ENCODE measurements around the gene DNAH12. TPM values are rescaled to one million over a fixed set of nuclear protein-coding genes. Genes with fewer than 3 reads are reported as not detected.

The DNAH12 gene
- total RNA-seq, 1 donor from 2014 or later, result 0.23 TPM

DNA sequence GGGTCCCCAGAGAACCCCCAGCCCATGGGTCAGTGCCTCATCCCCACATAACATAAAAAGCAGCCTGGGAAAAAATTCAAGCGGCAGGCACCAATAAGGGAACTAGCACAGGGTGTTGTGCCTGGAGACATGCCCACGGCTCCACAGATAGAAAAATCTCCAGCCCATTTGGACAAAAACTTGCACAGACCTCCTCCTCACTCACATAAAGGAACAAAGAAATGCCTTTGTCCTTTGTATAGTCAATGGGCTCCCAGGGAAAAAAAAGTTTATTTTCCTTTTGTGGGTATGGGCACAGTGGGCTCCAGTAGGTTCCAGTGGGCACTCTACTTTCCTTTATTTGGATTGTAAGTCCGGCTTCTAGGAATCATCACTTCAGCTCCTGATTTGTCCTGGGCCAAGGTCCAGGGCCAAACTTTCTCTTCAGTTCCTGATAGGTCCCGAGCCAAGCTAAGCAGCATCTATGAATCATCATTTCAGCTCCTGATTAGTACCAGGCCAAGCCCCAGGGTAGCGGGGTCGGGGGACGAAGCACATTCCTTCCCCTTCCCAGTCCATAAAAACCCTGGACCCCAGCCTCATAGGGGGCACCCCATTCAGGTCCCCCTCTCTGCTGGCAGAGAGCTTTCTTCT, 1.6 kb upstream of the DNAH12 start:
- Histone ChIP-seq H3K9me3 (ENCODE audit: insufficient read depth, low read depth, low read length) (no peaks in the 10 kb centered on the region), H3K36me3 (ENCODE audit: insufficient read depth, low read length) (no peaks in the 10 kb centered on the region), H3K4me1 (ENCODE audit: insufficient read depth, low read length) (peaks cover 5% of the 10 kb centered on the region), H3K4me2 (ENCODE audit: low read length) (no peak overlapping the region), H3K79me2 (ENCODE audit: insufficient read depth, low read length) (no peaks in the 10 kb centered on the region), H3K27ac (ENCODE audit: low read depth, low read length) (no peak overlapping the region), H3K27me3 (ENCODE audit: insufficient read depth, low read length) (no peaks in the 10 kb centered on the region), H3K4me3 (ENCODE audit: insufficient read depth, low read depth, low read length) (no peak overlapping the region), H2AFZ (ENCODE audit: low read depth, low read length) (no peak overlapping the region), H4K20me1 (ENCODE audit: insufficient read depth, low read length) (no peaks in the 10 kb centered on the region), H3K9ac (ENCODE audit: low read length) (no peak overlapping the region)
- peak; percentile 38 for DNase-seq (ENCODE audit: low read depth)
- H3K4me1 Mint-ChIP-seq (ENCODE audit: low read depth, unreplicated experiment), result no peaks in the 10 kb centered on the region
- no peak for TF ChIP-seq EZH2 (IDR thresholded peaks at IDR 0.05; ENCODE audit: insufficient read depth, low read length)
- no peak for TF ChIP-seq CTCF (IDR thresholded peaks at IDR 0.05; ENCODE audit: insufficient read depth, low read depth, low read length)
- no peaks in the 10 kb centered on the region for H3K9me3 Mint-ChIP-seq (ENCODE audit: unreplicated experiment)
- peak overlapping the region; percentile 40 for H3K4me3 Mint-ChIP-seq (ENCODE audit: unreplicated experiment)
- no peaks in the 10 kb centered on the region for H3K27me3 Mint-ChIP-seq (ENCODE audit: low read depth, unreplicated experiment)
- no peaks in the 10 kb centered on the region for H3K36me3 Mint-ChIP-seq (ENCODE audit: low read depth, unreplicated experiment)
- FAIRE-seq, result no peak
- H3K27ac Mint-ChIP-seq (ENCODE audit: unreplicated experiment), result no peak overlapping the region

DNA sequence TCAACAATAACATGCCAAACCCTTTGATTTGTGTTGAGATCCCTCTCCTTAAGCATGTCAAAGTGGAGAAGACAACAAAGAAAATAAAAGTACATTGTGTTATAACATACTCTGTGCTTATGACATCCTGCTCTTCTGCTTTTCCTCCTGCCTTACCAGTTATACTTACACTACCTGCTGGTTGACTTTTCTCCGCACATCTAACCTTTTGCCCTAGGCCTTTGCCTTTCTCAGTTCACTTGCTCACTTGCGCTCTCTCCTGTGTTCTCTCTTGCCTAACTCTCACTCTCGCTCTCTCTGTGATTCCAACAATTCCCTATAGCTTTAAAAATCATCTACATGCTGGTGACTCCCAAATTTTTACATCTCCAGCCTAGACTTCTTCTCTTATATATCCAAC, 5.7 kb downstream of the DNAH12 start:
- H3K9me3 ChIP-seq (ENCODE audit: insufficient read depth, low read depth, low read length), result no peaks in the 10 kb centered on the region
- TF ChIP-seq CTCF (IDR thresholded peaks at IDR 0.05; ENCODE audit: insufficient read depth, low read depth, low read length) (no peak), EZH2 (IDR thresholded peaks at IDR 0.05; ENCODE audit: insufficient read depth, low read length) (no peak)
- no peaks in the 10 kb centered on the region for H3K36me3 ChIP-seq (ENCODE audit: insufficient read depth, low read length)
- no peaks in the 10 kb centered on the region for H4K20me1 ChIP-seq (ENCODE audit: insufficient read depth, low read length)
- H3K36me3 Mint-ChIP-seq (ENCODE audit: low read depth, unreplicated experiment), result no peaks in the 10 kb centered on the region
- no peaks in the 10 kb centered on the region for H3K27me3 Mint-ChIP-seq (ENCODE audit: low read depth, unreplicated experiment)
- H3K4me3 Mint-ChIP-seq (ENCODE audit: unreplicated experiment), result no peak overlapping the region
- no peaks in the 10 kb centered on the region for H3K4me1 Mint-ChIP-seq (ENCODE audit: low read depth, unreplicated experiment)
- no peaks in the 10 kb centered on the region for H3K4me1 ChIP-seq (ENCODE audit: insufficient read depth, low read length)
- FAIRE-seq, result no peak
- H3K9me3 Mint-ChIP-seq (ENCODE audit: unreplicated experiment), result no peaks in the 10 kb centered on the region
- H3K27ac ChIP-seq (ENCODE audit: low read depth, low read length), result no peak overlapping the region
- no peaks in the 10 kb centered on the region for H3K79me2 ChIP-seq (ENCODE audit: insufficient read depth, low read length)
- DNase-seq (ENCODE audit: low read depth), result no peak
- H3K4me3 ChIP-seq (ENCODE audit: insufficient read depth, low read depth, low read length), result no peak overlapping the region
- no peaks in the 10 kb centered on the region for H3K27me3 ChIP-seq (ENCODE audit: insufficient read depth, low read length)
- H2AFZ ChIP-seq (ENCODE audit: low read depth, low read length), result no peak overlapping the region
- H3K27ac Mint-ChIP-seq (ENCODE audit: unreplicated experiment), result no peak overlapping the region
- no peak overlapping the region for H3K4me2 ChIP-seq (ENCODE audit: low read length)
- no peak overlapping the region for H3K9ac ChIP-seq (ENCODE audit: low read length)

- Histone ChIP-seq H3K27ac (ENCODE audit: low read depth, low read length) (no peak overlapping the region), H2AFZ (ENCODE audit: low read depth, low read length) (no peak overlapping the region), H3K27me3 (ENCODE audit: insufficient read depth, low read length) (no peaks in the 10 kb centered on the region), H4K20me1 (ENCODE audit: insufficient read depth, low read length) (no peaks in the 10 kb centered on the region), H3K4me1 (ENCODE audit: insufficient read depth, low read length) (no peaks in the 10 kb centered on the region), H3K4me2 (ENCODE audit: low read length) (no peak overlapping the region), H3K4me3 (ENCODE audit: insufficient read depth, low read depth, low read length) (no peak overlapping the region), H3K36me3 (ENCODE audit: insufficient read depth, low read length) (no peaks in the 10 kb centered on the region), H3K9me3 (ENCODE audit: insufficient read depth, low read depth, low read length) (no peaks in the 10 kb centered on the region), H3K9ac (ENCODE audit: low read length) (no peak overlapping the region), H3K79me2 (ENCODE audit: insufficient read depth, low read length) (no peaks in the 10 kb centered on the region)
- FAIRE-seq (no peak), DNase-seq (ENCODE audit: low read depth) (no peak)
- TF ChIP-seq EZH2 (IDR thresholded peaks at IDR 0.05; ENCODE audit: insufficient read depth, low read length) (no peak), CTCF (IDR thresholded peaks at IDR 0.05; ENCODE audit: insufficient read depth, low read depth, low read length) (no peak)
- Mint-ChIP-seq H3K4me3 (ENCODE audit: unreplicated experiment) (no peak overlapping the region), H3K27me3 (ENCODE audit: low read depth, unreplicated experiment) (no peaks in the 10 kb centered on the region), H3K4me1 (ENCODE audit: low read depth, unreplicated experiment) (peaks cover 3% of the 10 kb centered on the region), H3K9me3 (ENCODE audit: unreplicated experiment) (peaks cover 1% of the 10 kb centered on the region), H3K36me3 (ENCODE audit: low read depth, unreplicated experiment) (no peaks in the 10 kb centered on the region), H3K27ac (ENCODE audit: unreplicated experiment) (no peak overlapping the region)
Observed at GRCh38 chr3:57530071-57530608, 14.0 kb downstream of the DNAH12 start.

Data from astrocyte (in vitro differentiated cells and primary cell).